GM19239 (cell line): ENCODE measurements around the gene ADAM11.

Experiments used
- DNase-seq: peaks from one replicate; pipeline ENCODE4 v3.0.0; 2011; ENCODE audit warnings: low spot score; ENCODE audit not compliant: insufficient read length
- FAIRE-seq: peaks from 2 replicates; lab custom pipeline; 2011; peaks lifted over from hg19 to GRCh38; lab: Jason Lieb, UNC

The ADAM11 gene

DNA sequence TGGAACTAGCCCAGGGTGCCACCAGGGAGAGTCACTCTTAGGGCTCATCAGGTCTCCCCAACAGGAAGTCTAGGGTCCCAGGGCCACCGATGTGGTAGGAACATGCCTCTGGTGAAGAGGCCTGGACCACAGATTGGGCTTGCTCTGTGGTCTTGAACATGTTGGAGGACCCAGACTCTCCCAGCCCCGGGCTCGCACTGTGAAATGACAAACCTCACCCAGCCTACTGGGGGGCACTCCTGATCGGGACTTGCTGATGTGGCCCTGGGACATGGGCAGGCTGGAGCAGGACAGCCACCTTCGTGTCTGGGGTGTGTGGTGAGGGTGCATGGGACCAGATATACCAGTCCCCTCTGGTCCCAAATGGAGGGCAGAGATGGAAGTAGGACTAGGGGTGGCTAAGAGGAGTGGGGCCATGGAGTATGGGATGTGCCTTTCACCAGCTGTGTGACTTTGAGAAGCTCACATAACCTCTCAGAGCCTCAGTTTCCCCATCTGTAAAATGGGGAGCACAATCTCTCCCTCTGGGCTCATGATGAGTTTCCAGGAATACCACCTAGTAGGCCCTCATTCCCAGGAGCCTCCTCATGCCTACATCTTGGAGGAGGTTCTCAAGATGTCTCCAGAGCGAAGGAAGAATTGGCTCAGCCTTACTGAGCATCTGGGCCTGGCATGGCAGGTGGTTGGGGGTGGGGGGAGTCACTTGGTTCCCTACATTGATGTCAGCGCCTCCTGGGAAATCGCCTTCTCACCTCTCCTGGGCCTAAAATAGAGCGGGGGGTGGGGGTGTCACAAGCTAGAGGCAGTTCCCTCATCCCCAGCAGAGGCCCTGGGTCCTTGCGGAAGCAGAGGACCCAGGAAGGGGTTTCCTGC is 1.5 kb upstream of the ADAM11 start:
- no peak for FAIRE-seq
- DNase-seq = no peak

GRCh38 chr17:44757918-44758413 is 822 bp upstream of the ADAM11 start:
- DNase-seq = no peak
- no peak for FAIRE-seq

DNA sequence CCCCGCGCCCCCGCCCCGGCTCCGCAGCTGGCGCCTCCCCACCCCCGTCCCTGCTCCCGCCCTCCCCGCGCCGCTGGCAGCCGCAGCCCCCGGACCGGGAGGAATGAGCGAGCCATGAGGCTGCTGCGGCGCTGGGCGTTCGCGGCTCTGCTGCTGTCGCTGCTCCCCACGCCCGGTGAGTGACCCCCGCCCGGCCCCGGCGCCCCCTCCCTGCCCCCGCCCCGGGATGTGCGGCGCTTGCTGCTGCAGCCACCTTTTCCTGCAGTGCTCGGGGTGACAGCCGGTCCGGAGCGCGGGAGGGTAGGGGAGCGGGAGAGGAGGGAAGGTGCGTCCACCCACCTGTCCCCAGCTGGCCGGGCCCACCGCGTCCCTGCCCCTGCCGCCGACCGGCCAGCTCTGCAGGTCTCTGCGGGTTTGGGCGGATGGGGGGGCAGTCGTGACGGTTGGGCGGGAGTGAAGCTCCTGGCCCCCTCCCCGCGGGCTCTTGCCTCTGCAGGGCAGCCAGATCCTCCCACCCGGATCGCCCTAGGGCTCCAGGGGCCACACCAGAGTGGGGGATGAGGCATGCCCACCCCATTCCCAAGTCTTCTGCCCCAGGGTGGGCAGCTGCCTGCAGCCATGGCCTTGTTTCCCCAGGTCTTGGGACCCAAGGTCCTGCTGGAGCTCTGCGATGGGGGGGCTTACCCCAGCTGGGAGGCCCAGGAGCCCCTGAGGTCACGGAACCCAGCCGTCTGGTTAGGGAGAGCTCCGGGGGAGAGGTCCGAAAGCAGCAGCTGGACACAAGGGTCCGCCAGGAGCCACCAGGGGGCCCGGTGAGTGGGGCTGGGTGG is 513 bp downstream of the ADAM11 start:
- DNase-seq (no peak), FAIRE-seq (no peak)

GRCh38 chr17:44759916-44760243 is 1.1 kb downstream of the ADAM11 start:
- DNase-seq (no peak), FAIRE-seq (no peak)

DNA sequence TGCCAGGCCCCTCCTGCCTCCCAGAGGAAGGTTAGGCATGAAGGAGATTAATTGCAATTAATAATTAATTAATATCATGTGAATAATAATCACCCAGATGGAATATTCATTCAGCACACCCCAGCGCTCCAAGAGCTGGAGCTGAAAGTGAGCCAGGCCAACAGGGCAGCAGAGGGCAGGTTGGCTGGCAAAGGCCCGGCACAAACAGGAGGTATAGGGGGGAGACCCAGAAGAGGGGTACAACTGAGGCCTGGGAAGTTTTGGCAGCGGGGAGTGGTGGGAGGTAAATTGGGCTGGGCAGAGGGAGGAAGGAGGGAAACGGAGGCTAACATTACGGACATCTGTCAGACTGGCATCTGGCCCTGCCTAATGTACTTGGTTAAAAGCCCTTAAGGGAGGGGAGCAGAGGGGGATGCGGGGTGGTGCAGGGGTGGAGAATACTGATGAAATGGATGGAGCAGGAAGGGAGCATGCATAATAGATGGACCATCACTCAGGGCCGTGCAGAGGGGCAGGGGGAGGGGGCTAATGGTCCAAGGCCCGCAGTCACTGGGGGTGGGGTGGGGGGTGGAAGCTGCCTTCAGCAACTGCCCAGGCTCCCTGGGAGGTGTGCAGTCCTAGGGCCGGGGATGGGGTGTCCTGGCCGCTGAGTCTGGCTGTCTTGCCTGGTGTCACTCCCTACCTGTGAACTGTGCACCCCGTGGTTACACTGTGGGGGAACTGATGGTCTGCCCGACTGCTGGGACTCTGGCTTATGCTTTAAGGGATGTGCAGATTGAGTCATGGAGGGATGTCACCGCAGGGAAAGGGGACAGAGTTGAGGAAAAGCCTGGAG is 1.9 kb downstream of the ADAM11 start:
- no peak for DNase-seq

DNA sequence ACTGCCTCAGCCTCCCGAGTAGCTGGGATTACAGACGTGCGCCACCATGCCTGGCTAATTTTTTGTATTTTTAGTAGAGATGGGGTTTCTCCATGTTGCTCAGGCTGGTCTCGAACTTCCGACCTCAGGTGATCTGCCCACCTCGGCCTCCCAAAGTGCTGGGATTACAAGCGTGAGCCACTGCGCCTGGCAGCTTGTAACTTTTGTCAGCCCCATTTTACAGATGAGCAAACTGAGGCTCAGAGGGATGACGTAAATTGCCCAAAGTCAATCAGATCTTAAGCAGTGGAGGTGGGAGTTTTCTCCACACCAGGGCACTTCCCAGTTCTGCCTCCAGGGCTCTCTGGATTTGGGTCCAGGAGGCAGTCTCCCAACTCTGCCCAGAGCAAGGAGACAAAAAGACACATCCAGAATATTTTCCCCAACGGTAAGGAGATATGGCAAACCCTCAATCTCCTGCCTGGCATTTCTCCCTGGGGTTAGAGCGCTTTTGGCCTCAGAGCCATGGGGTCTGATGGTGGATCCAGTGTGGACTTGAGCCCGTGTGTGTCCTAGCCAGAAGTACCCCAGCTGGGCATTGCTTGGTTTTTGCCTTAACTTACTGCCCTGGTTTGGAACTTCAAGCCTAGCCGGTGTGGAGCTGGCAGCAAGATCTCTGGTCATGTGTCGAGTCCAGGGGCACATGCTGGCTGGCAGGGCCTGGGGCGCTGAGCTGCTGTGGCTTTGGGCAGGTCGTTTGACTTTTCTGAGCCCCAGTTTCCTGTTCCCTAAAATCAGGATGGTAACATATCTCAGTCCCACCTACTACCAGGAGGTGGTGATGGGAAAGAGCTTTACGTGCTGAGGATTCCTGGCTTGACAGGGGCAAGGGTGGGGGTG is 3.4 kb downstream of the ADAM11 start:
- FAIRE-seq = no peak

More for the DNA sequence above, 1.9 kb downstream of the ADAM11 start:
- FAIRE-seq = no peak

GRCh38 chr17:44763170-44763569 is 4.4 kb downstream of the ADAM11 start:
- FAIRE-seq (no peak), DNase-seq (no peak)

More for the DNA sequence above, 3.4 kb downstream of the ADAM11 start:
- no peak for DNase-seq

GRCh38 chr17:44765965-44766364 is 7.2 kb downstream of the ADAM11 start:
- DNase-seq (no peak), FAIRE-seq (no peak)

DNA sequence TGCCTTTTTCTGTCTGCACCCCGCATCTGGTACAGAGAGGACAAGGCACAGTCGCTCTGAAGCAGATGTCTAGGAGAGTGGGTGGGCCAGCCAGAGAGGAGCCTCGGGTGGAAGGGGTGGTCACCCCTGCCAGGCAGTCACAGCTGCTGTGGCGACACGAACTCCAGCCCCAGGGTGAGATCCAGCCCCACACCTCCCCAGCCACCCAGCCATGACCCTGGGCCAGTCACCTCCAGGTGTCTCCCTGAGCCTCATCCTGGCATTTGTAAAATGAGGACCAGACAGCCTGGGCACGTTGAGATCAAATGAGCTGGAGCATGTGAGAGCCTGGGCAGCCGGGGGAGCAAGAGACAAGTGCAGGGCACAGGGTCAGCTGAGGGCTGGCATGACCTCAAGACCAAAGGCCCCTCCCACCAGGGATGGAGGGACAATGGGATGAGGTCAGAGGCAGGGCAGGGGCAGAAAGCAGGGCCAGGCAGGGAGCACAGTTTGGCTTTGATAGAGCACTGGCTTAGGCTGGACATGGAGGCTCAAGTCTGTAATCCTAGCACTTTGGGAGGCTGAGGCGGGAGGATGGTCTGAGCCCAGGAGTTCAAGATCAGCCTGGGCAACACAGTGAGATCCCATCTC is 7.7 kb downstream of the ADAM11 start:
- DNase-seq (no peak), FAIRE-seq (no peak)

- DNase-seq (no peak), FAIRE-seq (no peak)
Measured at GRCh38 chr17:44767493-44767892, 8.7 kb downstream of the ADAM11 start.

DNA sequence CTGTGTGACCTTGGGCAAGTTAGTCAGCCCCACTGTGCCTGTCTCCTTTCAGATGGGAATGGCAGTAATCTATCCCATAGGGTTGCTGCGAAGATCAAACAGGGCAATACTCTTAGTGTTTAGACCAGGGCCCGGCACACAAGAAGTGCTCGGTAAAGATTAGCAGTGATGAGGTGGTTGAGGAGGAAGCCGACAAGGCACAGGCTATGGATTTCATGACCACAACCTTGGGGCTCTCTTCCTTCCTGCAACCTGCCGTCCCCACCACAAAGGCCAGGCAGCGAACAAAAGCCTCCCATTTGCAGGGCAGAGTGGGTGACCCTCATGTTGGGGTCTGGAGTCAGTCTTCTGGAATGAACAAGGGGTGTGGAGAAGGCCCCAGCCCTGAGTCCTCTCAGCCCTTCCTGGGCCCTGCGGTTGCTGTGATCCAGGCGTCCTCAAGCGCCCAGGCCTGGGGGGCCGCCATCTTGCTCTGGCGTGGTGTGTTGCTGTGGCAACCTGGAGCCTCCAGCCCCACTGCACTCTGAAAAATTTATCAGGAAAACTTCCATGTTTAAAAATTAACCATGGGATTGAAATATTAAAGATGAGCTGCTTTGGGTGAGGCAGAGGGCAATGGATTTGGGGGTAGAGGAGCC is 9.8 kb downstream of the ADAM11 start:
- FAIRE-seq (no peak), DNase-seq (no peak)

DNA sequence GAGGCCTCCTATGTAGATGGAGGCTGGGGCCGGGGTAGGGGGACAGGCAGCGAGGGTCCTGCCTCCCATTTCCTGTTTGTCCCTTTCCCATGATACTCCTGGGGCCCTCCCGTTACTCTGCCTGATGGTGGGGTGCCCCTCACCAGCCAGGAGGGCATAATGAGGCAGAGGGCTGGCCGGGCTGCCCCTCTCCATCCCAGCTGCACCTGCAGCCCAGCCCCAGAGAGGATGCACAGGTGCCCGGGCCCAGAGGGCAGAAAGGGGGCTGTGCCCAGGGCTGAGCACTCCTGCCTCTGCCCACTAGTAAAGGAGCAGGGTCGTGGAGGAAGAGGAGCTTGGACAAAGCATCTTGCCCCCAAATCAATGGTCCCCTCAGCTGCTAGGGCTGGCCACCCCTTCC is 10.4 kb downstream of the ADAM11 start:
- DNase-seq = no peak
- no peak for FAIRE-seq

DNA sequence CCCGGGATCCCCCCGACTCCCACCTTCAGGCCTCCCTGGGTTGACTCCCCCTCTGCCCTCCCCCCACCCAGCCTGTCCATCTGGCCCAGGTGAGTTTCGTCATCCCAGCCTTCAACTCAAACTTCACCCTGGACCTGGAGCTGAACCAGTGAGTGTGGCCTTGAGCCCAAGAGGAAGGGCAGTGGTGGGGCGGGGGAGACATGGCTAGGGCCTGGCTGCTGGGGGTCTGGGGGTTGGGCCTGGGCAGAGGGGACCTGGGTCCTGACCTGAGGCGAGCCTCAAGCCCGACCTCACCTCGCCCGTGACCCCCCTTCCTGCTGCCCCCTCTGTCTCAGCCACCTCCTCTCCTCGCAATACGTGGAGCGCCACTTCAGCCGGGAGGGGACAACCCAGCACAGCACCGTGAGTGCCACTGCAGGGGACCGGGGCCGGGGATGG is 10.9 kb downstream of the ADAM11 start:
- DNase-seq (no peak), FAIRE-seq (no peak)

DNA sequence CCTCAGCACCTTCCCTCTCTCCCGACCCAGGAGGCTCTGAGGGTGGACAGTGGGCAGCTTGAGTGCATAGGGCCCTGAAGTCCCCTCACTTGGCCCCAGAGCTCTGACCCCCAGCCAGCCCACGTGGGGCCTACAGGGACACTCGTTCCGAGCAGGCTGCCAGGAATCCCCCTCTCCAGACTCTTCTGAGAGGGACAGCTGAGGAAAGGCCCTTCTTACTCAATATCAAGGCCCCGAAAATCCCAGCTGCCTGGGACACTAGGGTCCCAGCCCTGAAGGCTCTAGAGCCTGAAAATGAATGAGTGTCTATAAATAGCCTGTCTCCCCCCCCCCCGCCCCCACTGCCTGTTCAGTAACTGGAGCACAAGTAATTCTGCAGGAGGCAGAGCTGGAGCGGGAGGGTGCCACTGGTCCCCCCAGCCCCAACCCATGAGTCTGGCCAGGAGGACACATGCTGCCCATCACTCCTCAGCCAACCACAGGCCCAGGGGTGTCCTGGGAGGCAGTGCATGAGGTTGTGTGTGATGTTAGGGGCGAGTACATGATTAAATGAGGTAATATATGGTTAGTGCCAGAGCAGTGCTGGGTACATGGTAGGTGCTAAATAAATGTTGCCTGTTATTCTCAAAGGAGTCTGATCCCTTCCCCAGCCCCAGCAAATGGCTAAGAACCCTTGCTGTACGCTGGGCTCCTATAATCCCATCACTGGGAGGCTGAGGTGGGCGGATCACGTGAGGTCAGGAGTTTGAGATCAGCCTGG is 11.6 kb downstream of the ADAM11 start:
- DNase-seq = no peak
- no peak for FAIRE-seq

- DNase-seq = no peak
- FAIRE-seq = no peak
Measured at GRCh38 chr17:44772308-44773045, 13.7 kb downstream of the ADAM11 start.

- no peak for DNase-seq
- no peak for FAIRE-seq
Measured at GRCh38 chr17:44773140-44773539, 14.4 kb downstream of the ADAM11 start.
